ENCODE results near the gene KCNH2. TPM values are rescaled to one million over a fixed set of nuclear protein-coding genes. Genes with fewer than 3 reads are reported as not detected.

Gene KCNH2
- total RNA-seq, 2 experiments from 2014 or later, result 5.8 to 7.5 TPM

GRCh38 chr7:150958062-150958552 is 20.0 kb downstream of the KCNH2 start:
- Histone ChIP-seq H3K79me2 (ENCODE audit: insufficient read depth, low read depth, low read length) (no peaks in the 10 kb centered on the region), H3K4me3 (ENCODE audit: low read depth, low read length, poor library complexity, severe bottlenecking) (no peak overlapping the region), H2AFZ (ENCODE audit: low read length) (no peak overlapping the region), H3K9me2 (ENCODE audit: insufficient read depth, low read length) (no peaks in the 10 kb centered on the region), H3K36me3 (ENCODE audit: insufficient read depth, low read length) (no peaks in the 10 kb centered on the region), H4K20me1 (ENCODE audit: insufficient read depth, low read length) (no peaks in the 10 kb centered on the region), H3K27ac (ENCODE audit: low read depth, low read length, poor library complexity, severe bottlenecking) (no peak overlapping the region), H3K4me1 (ENCODE audit: insufficient read depth, low read length, poor library complexity, severe bottlenecking) (peaks cover 9% of the 10 kb centered on the region), H3K9me3 (ENCODE audit: low read length) (no peaks in the 10 kb centered on the region), H3K4me2 (ENCODE audit: low read length) (no peak overlapping the region)
- no TSS peak for BruUV-seq (replicated peaks)
- POLR2A ChIA-PET, result no interaction called here
- TF ChIP-seq EZH2phosphoT487 (IDR thresholded peaks at IDR 0.05; ENCODE audit: borderline replicate concordance, low read depth, low read length), result no peak
- TF ChIP-seq, protein P1, sequence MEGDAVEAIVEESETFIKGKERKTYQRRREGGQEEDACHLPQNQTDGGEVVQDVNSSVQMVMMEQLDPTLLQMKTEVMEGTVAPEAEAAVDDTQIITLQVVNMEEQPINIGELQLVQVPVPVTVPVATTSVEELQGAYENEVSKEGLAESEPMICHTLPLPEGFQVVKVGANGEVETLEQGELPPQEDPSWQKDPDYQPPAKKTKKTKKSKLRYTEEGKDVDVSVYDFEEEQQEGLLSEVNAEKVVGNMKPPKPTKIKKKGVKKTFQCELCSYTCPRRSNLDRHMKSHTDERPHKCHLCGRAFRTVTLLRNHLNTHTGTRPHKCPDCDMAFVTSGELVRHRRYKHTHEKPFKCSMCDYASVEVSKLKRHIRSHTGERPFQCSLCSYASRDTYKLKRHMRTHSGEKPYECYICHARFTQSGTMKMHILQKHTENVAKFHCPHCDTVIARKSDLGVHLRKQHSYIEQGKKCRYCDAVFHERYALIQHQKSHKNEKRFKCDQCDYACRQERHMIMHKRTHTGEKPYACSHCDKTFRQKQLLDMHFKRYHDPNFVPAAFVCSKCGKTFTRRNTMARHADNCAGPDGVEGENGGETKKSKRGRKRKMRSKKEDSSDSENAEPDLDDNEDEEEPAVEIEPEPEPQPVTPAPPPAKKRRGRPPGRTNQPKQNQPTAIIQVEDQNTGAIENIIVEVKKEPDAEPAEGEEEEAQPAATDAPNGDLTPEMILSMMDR (conservative IDR thresholded peaks at IDR 0.05; ENCODE audit: low read length), result no peak
- DNase-seq (ENCODE audit: low spot score), result no peak
- CTCF ChIA-PET (ENCODE audit: unreplicated experiment), result no interaction called here
- intact Hi-C loops (cut with micrococcal nuclease; ENCODE audit: unreplicated experiment), result no loop called here

GRCh38 chr7:150957133-150958020 is 20.7 kb downstream of the KCNH2 start:
- TF ChIP-seq, protein P1 (conservative IDR thresholded peaks at IDR 0.05; ENCODE audit: low read length), result no peak
- TF ChIP-seq EZH2phosphoT487 (IDR thresholded peaks at IDR 0.05; ENCODE audit: borderline replicate concordance, low read depth, low read length), result no peak
- Histone ChIP-seq H3K4me2 (ENCODE audit: low read length) (no peak overlapping the region), H3K9me3 (ENCODE audit: low read length) (no peaks in the 10 kb centered on the region), H3K27ac (ENCODE audit: low read depth, low read length, poor library complexity, severe bottlenecking) (no peak overlapping the region), H3K79me2 (ENCODE audit: insufficient read depth, low read depth, low read length) (no peaks in the 10 kb centered on the region), H2AFZ (ENCODE audit: low read length) (no peak overlapping the region), H4K20me1 (ENCODE audit: insufficient read depth, low read length) (no peaks in the 10 kb centered on the region), H3K4me1 (ENCODE audit: insufficient read depth, low read length, poor library complexity, severe bottlenecking) (peaks cover 9% of the 10 kb centered on the region), H3K36me3 (ENCODE audit: insufficient read depth, low read length) (no peaks in the 10 kb centered on the region), H3K9me2 (ENCODE audit: insufficient read depth, low read length) (no peaks in the 10 kb centered on the region), H3K4me3 (ENCODE audit: low read depth, low read length, poor library complexity, severe bottlenecking) (no peak overlapping the region)
- no peak for DNase-seq (ENCODE audit: low spot score)
- BruUV-seq (replicated peaks), result no TSS peak
- ChIA-PET CTCF (ENCODE audit: unreplicated experiment) (interaction anchor here (0.6 kb wide), 1 partner anchor 101 kb away, joined by 5 read pairs; no protein-coding TSS in a partner anchor), POLR2A (no interaction called here)
- intact Hi-C loops (cut with micrococcal nuclease; ENCODE audit: unreplicated experiment), result no loop called here
